HG02759 (cell line): Measurements from ENCODE around the gene SLC26A9.
"Not testable (repeated sequence)": the region's sequence is repeated elsewhere in the genome, so short reads cannot be mapped to it uniquely, and the experiment has no call there.

Source experiments
- ATAC-seq: cut with Tn5 transposase; IDR thresholded peaks from one replicate; pipeline ENCODE4 v1.9.1; 2021; ENCODE audit warnings: mild to moderate bottlenecking, moderate library complexity; ENCODE audit not compliant: unreplicated experiment

The SLC26A9 gene

GRCh38 chr1:205907794-205908193, 35.5 kb downstream of the SLC26A9 start:
- ATAC-seq: no peak

- not testable (repeated sequence) for ATAC-seq
Measured at GRCh38 chr1:205905095-205905494, 38.2 kb downstream of the SLC26A9 start.

DNA sequence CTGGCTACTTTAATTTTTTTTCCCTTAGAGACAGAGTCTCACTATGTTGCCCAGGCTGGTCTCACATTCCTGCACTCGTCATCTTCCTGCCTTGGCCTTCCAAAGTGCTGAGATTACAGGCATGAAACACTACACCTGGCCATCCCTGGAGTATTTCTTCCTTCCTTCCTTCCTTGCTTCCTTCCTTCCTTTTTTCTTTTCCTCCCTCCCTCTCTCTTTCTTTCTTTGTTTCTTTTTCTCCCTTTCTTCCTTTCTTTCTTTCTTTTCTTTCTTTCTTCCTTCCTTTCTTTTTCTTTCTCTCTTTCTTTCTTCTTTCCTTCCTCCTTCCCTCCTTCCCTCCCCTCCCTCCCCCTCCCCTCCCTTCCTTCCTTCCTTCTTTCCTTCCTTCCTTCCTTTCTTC, 46.9 kb downstream of the SLC26A9 start:
- ATAC-seq: no peak

DNA sequence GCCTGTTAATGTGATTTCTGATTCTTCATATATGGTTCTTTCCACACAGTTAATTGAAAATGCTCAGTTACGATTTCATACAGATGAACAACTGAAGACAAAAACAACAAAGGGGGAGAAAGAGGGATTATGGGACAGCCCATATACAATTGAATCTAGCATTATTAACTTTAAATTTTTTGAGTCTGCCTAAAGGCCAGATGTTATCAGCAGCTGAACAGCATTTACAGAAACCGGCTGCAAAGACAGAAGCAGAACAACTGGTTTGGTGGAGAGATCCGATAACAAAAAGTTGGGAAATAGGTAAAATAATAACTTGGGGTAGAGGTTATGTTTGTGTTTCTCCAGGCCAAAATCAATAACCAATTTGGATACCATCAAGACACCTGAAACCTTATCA, 49.1 kb downstream of the SLC26A9 start:
- ATAC-seq: not testable (repeated sequence)

DNA sequence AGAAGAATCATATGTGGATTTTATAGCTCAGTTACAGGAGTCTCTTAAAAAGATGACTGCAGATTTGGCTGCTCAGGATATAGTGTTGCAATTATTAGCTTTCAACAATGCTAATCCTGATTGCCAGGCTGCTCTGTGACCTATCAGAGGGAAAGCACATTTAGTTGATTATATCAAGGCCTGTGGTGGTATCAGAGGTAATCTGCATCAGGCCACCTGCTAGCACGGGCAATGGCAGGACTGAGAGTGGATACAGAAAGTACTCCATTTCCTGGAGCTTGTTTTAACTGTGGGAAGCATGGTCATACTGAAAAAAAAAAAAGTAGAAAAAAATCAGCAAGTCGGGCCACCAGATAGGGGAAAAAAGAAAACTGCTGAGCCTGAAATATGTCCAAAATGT, 51.1 kb downstream of the SLC26A9 start:
- ATAC-seq: not testable (repeated sequence)

GRCh38 chr1:205891481-205891880, 51.8 kb downstream of the SLC26A9 start:
- ATAC-seq: not testable (repeated sequence)

DNA sequence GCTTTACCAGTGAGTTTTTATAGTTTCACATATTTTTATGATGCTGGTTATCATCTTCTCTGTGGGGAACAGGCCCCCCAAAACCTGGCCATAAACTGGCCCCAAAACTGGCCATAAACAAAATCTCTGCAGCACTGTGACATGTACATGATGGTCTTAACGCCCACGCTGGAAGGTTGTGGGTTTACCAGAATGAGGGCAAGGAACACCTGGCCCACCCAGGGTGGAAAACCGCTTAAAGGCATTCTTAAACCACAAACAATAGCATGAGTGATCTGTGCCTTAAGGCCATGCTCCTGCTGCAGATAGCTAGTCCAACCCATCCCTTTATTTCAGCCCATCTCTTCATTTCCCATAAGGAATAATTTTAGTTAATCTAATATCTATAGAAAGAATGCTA, 52.6 kb downstream of the SLC26A9 start:
- ATAC-seq: not testable (repeated sequence)

DNA sequence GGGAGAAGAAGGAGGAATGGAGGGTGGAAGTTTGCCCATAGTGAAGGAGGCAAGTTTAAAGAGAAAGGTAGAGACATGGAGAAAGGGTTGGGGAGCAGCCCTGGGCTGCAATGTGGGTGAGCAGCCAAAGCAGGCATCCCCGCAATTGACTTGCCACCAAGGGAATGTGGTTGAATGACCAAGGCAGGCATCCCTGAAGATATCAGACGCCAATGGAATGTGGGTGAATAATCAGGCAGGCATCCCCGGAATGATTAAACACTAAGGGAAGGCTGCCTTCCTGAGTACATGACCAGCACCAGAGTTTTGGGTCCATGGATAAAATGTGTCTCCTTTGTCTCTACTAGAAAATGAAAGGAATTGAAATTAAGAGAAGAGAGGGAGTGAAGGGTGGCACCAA, 53.5 kb downstream of the SLC26A9 start:
- not testable (repeated sequence) for ATAC-seq

DNA sequence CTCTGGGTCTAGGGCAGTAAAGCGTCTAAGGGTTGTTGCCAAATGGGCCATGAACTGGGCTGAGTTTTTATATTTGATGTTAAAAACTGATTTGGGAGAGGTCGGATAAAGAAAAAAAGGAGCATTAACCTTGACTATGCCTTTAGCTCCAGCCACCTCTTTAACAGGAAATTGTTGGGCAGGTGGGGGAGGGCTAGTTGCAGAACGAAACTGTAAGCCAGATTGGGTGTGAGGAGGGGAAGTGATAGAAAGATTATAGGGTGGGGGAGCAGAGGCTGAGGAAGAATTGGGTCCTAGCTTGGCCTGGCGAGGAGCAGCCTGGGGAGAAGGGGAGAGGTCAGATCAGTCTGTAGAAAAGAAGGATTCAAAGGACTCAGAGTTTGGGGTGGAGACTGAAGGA, 54.2 kb downstream of the SLC26A9 start:
- not testable (repeated sequence) for ATAC-seq

- ATAC-seq: no peak
Measured at GRCh38 chr1:205883792-205884191, 59.5 kb downstream of the SLC26A9 start.

DNA sequence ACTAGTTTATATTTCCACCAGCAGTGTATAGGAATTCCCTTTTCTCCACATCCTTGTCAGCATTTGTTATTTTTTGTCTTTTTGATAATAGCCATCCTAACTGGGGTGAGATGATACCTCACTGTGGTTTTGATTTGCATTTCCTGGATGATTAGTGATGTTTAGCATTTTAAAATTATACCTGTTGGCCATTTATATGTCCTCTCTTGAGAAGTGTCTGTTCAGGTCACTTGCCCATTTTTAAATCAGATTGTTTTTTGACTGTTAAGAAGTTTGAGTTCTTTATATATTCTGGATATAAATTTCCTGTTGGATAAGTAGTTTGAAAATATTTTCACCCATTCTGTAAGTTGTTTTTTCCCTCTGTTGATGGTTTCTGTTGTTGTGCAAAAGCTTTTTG, 62.3 kb downstream of the SLC26A9 start:
- ATAC-seq: no peak

DNA sequence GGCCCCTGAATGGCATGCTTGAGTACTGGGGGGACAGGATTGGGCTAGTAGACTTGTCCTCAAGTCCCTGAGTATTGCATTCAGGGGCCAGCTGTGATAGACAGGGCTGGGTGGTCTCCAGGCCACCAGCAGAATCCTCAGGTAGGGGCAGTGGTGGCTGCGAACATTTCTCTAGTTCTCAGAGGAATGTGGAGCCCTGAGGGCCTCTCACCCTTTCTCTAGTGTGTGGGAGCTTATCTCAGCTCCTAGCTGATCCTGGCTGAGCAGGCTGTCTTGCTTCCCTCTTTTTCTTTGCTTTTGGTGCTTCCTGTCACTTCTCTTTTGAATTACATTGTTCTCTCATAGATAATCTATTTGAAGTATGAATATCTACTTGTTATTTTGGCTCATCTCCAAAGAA, 63.3 kb downstream of the SLC26A9 start:
- ATAC-seq: no peak

DNA sequence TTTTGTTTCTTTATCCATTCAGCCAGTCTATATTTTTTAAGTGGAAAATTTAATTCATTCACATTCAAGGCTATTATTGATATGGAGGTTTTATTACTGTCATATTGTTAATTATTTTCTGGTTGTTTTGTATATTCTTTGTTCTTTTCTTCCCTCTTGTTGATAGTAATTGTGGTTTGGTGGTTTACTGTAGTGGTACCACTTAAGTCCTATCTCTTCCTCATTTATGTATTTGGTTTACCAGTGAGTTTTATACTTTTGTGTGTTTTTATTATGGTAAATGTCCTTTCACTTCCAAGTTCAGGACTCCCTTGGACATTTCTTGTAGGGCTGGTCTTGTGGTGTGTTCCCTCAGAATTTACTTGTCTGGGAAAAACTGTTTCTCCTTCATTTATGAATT, 65.2 kb downstream of the SLC26A9 start:
- no peak for ATAC-seq

DNA sequence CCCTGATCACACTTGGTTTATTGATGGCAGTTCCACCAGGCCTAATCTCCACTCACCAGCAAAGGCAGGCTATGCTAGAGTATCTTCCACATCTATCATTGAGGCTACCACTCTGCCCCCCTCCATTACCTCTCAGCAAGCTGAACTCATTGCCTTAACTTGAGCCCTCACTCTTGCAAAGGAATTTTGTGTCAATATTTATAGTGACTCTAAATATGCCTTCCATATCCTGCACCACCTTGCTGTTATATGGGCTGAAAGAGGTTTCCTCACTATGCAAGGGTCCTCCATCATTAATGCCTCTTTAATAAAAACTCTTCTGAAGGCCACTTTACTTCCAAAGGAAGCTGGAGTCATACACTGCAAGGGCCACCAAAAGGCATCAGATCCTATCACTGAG, 70.1 kb downstream of the SLC26A9 start:
- ATAC-seq: not testable (repeated sequence)

GRCh38 chr1:205870236-205870635, 73.0 kb downstream of the SLC26A9 start:
- no peak for ATAC-seq
